Measurements from ENCODE around the gene SH2D3C. TPM values are rescaled to one million over a fixed set of nuclear protein-coding genes. Genes with fewer than 3 reads are reported as not detected.

The SH2D3C gene
- total RNA-seq, 1 donor from 2014 or later, result 59.4 TPM

DNA sequence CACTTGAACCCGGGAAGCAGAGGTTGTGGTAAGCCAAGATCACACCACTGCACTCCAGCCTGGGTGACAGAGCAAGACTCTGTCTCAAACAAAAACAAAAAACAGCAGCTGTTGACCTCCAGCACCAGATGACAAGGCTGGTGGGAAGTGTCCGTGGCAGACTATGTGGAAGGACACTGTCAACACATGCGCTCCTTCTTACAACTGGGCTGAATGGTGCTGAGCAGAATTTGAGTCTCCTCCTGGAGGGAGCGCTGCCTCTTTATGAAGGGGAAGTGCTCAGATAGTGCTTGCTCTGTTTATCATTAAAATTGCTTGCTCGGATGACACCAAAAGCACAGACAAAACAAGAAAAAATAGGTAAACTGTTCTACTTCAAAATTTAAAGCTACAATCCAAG lies 80.9 kb downstream of the SH2D3C start:
- Histone ChIP-seq H3K27ac (no peak overlapping the region), H3K4me1 (no peaks in the 10 kb centered on the region), H3K4me3 (no peak overlapping the region), H3K27me3 (ENCODE audit: low read depth) (no peaks in the 10 kb centered on the region), H3K9me3 (no peaks in the 10 kb centered on the region), H3K36me3 (peaks cover 16% of the 10 kb centered on the region)
- ATAC-seq, result no peak
- TF ChIP-seq, protein P1, sequence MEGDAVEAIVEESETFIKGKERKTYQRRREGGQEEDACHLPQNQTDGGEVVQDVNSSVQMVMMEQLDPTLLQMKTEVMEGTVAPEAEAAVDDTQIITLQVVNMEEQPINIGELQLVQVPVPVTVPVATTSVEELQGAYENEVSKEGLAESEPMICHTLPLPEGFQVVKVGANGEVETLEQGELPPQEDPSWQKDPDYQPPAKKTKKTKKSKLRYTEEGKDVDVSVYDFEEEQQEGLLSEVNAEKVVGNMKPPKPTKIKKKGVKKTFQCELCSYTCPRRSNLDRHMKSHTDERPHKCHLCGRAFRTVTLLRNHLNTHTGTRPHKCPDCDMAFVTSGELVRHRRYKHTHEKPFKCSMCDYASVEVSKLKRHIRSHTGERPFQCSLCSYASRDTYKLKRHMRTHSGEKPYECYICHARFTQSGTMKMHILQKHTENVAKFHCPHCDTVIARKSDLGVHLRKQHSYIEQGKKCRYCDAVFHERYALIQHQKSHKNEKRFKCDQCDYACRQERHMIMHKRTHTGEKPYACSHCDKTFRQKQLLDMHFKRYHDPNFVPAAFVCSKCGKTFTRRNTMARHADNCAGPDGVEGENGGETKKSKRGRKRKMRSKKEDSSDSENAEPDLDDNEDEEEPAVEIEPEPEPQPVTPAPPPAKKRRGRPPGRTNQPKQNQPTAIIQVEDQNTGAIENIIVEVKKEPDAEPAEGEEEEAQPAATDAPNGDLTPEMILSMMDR (IDR thresholded peaks at IDR 0.05), result no peak
- intact Hi-C loops (cut with DNase I), result no loop called here
- DNase-seq, result no peak

DNA sequence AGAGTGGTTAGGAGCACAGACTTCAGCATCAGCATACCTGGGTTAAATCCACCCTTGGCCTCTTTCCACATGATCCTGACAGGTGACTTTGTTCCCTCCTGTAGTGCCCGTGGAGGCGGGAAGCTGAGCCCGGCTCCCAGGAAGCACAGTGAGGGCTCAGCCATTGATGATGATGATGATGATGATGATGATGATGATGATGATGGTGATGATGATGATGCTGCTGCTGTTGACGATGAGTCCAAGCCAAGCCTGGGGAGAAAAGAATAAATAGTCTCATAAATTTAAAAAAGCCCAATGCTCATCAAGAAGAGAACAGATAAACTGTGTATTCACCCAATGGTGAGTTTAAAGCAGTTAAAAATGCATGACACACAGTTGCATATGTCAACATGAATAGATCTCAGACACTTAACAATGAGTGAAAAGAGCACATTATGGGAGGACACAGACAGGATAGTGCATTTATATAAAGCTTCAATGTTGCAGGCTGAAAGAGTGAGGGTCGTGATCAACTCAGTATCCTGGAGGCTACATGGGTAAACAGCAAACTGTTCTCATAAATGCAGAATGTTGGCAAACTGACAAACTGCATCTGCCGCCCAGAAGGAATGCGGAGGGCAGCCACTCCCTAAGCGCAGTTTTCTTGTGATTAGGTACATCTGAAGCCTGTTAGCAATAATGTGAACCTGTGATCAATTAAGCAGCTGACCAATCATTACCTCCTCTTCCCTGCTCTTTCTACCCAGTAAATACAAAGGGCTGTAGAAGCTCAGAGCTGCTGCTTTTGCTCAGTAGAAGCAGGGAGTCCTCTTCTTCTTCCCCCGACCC lies 83.4 kb downstream of the SH2D3C start:
- ATAC-seq (no peak), DNase-seq (no peak)
- Histone ChIP-seq H3K36me3 (peaks cover 40% of the 10 kb centered on the region), H3K4me1 (no peaks in the 10 kb centered on the region), H3K4me3 (no peak overlapping the region), H3K9me3 (no peaks in the 10 kb centered on the region), H3K27me3 (ENCODE audit: low read depth) (no peaks in the 10 kb centered on the region), H3K27ac (no peak overlapping the region)
- TF ChIP-seq, protein P1 (IDR thresholded peaks at IDR 0.05), result no peak
- intact Hi-C loops (cut with DNase I), result no loop called here

DNA sequence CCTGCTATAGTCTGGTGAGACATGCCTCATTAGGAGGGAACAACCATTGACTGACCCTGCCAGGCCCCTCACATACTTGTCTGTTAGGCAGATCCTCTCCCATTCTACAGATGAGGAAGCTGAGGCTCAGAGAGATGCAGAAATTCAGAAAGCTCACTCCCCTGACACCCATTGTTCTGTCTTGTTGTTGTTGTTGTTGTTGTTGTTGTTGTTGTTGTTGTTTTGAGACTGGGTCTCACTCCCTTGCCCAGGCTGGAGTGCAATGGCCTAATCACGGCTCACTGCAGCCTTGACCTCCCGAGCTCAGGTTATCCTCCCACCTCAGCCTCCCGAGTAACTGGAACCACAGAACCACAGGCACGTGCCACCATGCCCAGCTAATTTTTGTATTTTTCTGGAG lies 84.8 kb downstream of the SH2D3C start:
- intact Hi-C loops (cut with DNase I), result no loop called here
- Histone ChIP-seq H3K9me3 (no peaks in the 10 kb centered on the region), H3K36me3 (peaks cover 53% of the 10 kb centered on the region), H3K27ac (no peak overlapping the region), H3K4me3 (no peak overlapping the region), H3K27me3 (ENCODE audit: low read depth) (no peaks in the 10 kb centered on the region), H3K4me1 (no peaks in the 10 kb centered on the region)
- no peak for ATAC-seq
- no peak for DNase-seq
- TF ChIP-seq, protein P1 (IDR thresholded peaks at IDR 0.05), result no peak

DNA sequence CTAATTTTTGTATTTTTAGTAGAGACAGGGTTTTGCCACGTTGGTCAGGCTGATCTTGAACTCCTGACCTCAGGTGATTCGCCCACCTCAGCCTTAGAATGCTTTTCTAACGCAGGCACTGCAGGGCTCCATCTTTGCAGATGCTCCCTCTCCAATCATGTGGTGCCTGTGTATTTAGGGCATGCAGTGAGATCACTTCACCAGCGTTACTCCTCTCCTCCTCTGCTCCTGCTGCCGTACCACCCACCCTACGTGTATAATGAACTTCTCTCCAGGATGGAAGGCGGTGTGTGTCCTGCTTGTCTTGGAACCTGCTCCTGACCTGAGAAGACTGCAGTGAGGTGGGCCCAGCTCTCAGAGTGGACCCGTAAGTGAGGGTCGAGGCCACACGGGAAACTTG lies 85.3 kb downstream of the SH2D3C start:
- H3K9me3 ChIP-seq, result no peaks in the 10 kb centered on the region
- intact Hi-C loops (cut with DNase I), result no loop called here
- no peak overlapping the region for H3K27ac ChIP-seq
- TF ChIP-seq, protein P1 (IDR thresholded peaks at IDR 0.05), result no peak
- DNase-seq, result no peak
- H3K36me3 ChIP-seq, result peaks cover 59% of the 10 kb centered on the region
- H3K4me1 ChIP-seq, result no peaks in the 10 kb centered on the region
- no peak overlapping the region for H3K4me3 ChIP-seq
- H3K27me3 ChIP-seq (ENCODE audit: low read depth), result no peaks in the 10 kb centered on the region
- ATAC-seq, result no peak

DNA sequence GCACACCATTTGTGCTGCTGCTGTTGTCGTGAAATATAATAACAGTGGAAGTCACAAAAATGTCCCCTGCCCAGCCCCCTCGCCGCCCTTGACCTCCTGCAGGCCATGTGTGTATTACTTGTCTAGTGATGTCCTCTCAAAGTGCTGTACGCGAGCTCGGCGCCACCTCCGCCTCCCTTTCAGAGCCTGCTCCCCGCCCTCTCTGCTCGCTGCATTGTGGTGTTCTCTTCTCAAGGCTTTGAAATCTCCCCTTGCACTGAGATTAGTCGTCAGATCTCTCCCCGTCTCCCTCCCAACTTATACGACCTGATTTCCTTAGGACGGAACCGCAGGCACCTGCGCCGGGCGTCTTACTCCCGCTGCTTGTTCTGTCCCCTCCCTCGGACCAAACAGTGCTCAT lies 86.4 kb downstream of the SH2D3C start:
- TF ChIP-seq, protein P1 (IDR thresholded peaks at IDR 0.05), result no peak
- Histone ChIP-seq H3K4me1 (no peaks in the 10 kb centered on the region), H3K36me3 (peaks cover 70% of the 10 kb centered on the region), H3K9me3 (no peaks in the 10 kb centered on the region), H3K27ac (no peak overlapping the region), H3K27me3 (ENCODE audit: low read depth) (no peaks in the 10 kb centered on the region), H3K4me3 (no peak overlapping the region)
- intact Hi-C loops (cut with DNase I), result no loop called here
- no peak for DNase-seq
- no peak for ATAC-seq

Data from lower lobe of right lung (tissue), 2 donors.